ENCODE measurements around the gene CTSV. TPM values are rescaled to one million over a fixed set of nuclear protein-coding genes. Genes with fewer than 3 reads are reported as not detected.
"Not testable (repeated sequence)": the region's sequence is repeated elsewhere in the genome, so short reads cannot be mapped to it uniquely, and the experiment has no call there.

Gene CTSV
- total RNA-seq, 2 donors from 2014 or later: 1.3 to 277 TPM

- H3K27me3 ChIP-seq (replicated peaks; ENCODE audit: insufficient read depth): no peaks in the 10 kb centered on the region
- TF ChIP-seq POLR2A (IDR thresholded peaks at IDR 0.05) (no peak), CTCF (IDR thresholded peaks at IDR 0.05) (no peak), POLR2AphosphoS5 (IDR thresholded peaks at IDR 0.05) (no peak)
- H3K4me3 ChIP-seq: no peak overlapping the region
- no peak overlapping the region for H3K27ac ChIP-seq
- H3K9me3 ChIP-seq: no peaks in the 10 kb centered on the region
- no peaks in the 10 kb centered on the region for H3K4me1 ChIP-seq (replicated peaks)
- no peaks in the 10 kb centered on the region for H3K36me3 ChIP-seq
- intact Hi-C loops (cut with DNase I): no loop called here
- no peak for DNase-seq (ENCODE audit: low spot score)
- 98% methylated on average over 19 of the region's 19 CpGs for WGBS
These were observed 28.5 kb upstream of the CTSV start for GRCh38 chr9:97067490-97067889.

- no peak overlapping the region for H3K27ac ChIP-seq
- H3K4me1 ChIP-seq (replicated peaks): no peaks in the 10 kb centered on the region
- TF ChIP-seq POLR2A (IDR thresholded peaks at IDR 0.05): no peak
- TF ChIP-seq POLR2AphosphoS5 (IDR thresholded peaks at IDR 0.05): no peak
- no peak for TF ChIP-seq CTCF (IDR thresholded peaks at IDR 0.05)
- no peaks in the 10 kb centered on the region for H3K36me3 ChIP-seq
- WGBS: 71% methylated on average over 2 of the region's 2 CpGs
- H3K4me3 ChIP-seq: no peak overlapping the region
- no peaks in the 10 kb centered on the region for H3K27me3 ChIP-seq (replicated peaks; ENCODE audit: insufficient read depth)
- H3K9me3 ChIP-seq: no peaks in the 10 kb centered on the region
- intact Hi-C loops (cut with DNase I): no loop called here
- DNase-seq (ENCODE audit: low spot score): no peak
These were observed 25.2 kb upstream of the CTSV start for GRCh38 chr9:97064176-97064575.

GRCh38 chr9:97060796-97061195 is 21.9 kb upstream of the CTSV start:
- H3K36me3 ChIP-seq: no peaks in the 10 kb centered on the region
- intact Hi-C loops (cut with DNase I): no loop called here
- no peak for DNase-seq (ENCODE audit: low spot score)
- H3K27ac ChIP-seq: no peak overlapping the region
- H3K9me3 ChIP-seq: no peaks in the 10 kb centered on the region
- no peaks in the 10 kb centered on the region for H3K27me3 ChIP-seq (replicated peaks; ENCODE audit: insufficient read depth)
- no peaks in the 10 kb centered on the region for H3K4me1 ChIP-seq (replicated peaks)
- no peak for TF ChIP-seq CTCF (IDR thresholded peaks at IDR 0.05)
- no peak for TF ChIP-seq POLR2AphosphoS5 (IDR thresholded peaks at IDR 0.05)
- TF ChIP-seq POLR2A (IDR thresholded peaks at IDR 0.05): no peak
- WGBS: 89% methylated on average over 3 of the region's 3 CpGs
- no peak overlapping the region for H3K4me3 ChIP-seq

- TF ChIP-seq POLR2A (IDR thresholded peaks at IDR 0.05) (no peak), POLR2AphosphoS5 (IDR thresholded peaks at IDR 0.05) (no peak), CTCF (IDR thresholded peaks at IDR 0.05) (no peak)
- Histone ChIP-seq H3K36me3 (no peaks in the 10 kb centered on the region), H3K4me3 (no peak overlapping the region), H3K4me1 (replicated peaks) (no peaks in the 10 kb centered on the region), H3K27me3 (replicated peaks; ENCODE audit: insufficient read depth) (no peaks in the 10 kb centered on the region), H3K27ac (no peak overlapping the region), H3K9me3 (no peaks in the 10 kb centered on the region)
- intact Hi-C loops (cut with DNase I): no loop called here
- whole genome bisulfite sequencing: 60% methylated on average over 3 of the region's 3 CpGs
- DNase-seq (ENCODE audit: low spot score): no peak
These were observed 20.7 kb upstream of the CTSV start for GRCh38 chr9:97059626-97060025.

- Histone ChIP-seq H3K36me3 (no peaks in the 10 kb centered on the region), H3K27me3 (replicated peaks; ENCODE audit: insufficient read depth) (no peaks in the 10 kb centered on the region), H3K4me3 (no peak overlapping the region), H3K4me1 (replicated peaks) (no peaks in the 10 kb centered on the region), H3K9me3 (no peaks in the 10 kb centered on the region), H3K27ac (no peak overlapping the region)
- WGBS: 89% methylated on average over 5 of the region's 5 CpGs
- DNase-seq (ENCODE audit: low spot score): no peak
- intact Hi-C loops (cut with DNase I): no loop called here
- TF ChIP-seq POLR2AphosphoS5 (IDR thresholded peaks at IDR 0.05): no peak
- no peak for TF ChIP-seq POLR2A (IDR thresholded peaks at IDR 0.05)
- no peak for TF ChIP-seq CTCF (IDR thresholded peaks at IDR 0.05)
These were observed 18.7 kb upstream of the CTSV start for GRCh38 chr9:97057651-97058050.

- WGBS: 84% methylated on average over 11 of the region's 13 CpGs
- DNase-seq (ENCODE audit: low spot score); H3K27ac ChIP-seq; H3K36me3 ChIP-seq; H3K9me3 ChIP-seq; H3K4me3 ChIP-seq; H3K27me3 ChIP-seq (replicated peaks; ENCODE audit: insufficient read depth); H3K4me1 ChIP-seq (replicated peaks); intact Hi-C loops (cut with DNase I): not testable (repeated sequence)
These were observed 16.9 kb upstream of the CTSV start for GRCh38 chr9:97055891-97056290.
